Stimulated activated effector memory CD8-positive, alpha-beta T cell treated with anti-CD3 and anti-CD28 coated beads, Interleukin-12 subunit alpha, Interleukin-12 subunit beta, amount 100 ng/mL, for 72 hours (primary cell): ENCODE measurements around the gene IL1B.

Source experiments
- ATAC-seq: fragments of 150-1000 bp; cut with Tn5 transposase; 2 replicates; pipeline ENCODE4 v1.10.0; 2021
- DNase-seq, 2 donors: peaks; one replicate each; pipeline ENCODE4 v3.0.0; 2021 to 2022; ENCODE audit warnings: low spot score in 2 of 2
- H3K27ac Mint-ChIP-seq: one replicate; pipeline ENCODE4 v1.8.0; 2022; ENCODE audit warnings: mild to moderate bottlenecking, mixed read lengths
- H3K36me3 Mint-ChIP-seq: one replicate; pipeline ENCODE4 v1.8.0; 2022; ENCODE audit warnings: mild to moderate bottlenecking, mixed read lengths
- H3K4me1 Mint-ChIP-seq: one replicate; pipeline ENCODE4 v1.8.0; 2022; ENCODE audit warnings: mixed read lengths
- H3K4me3 Mint-ChIP-seq: one replicate; pipeline ENCODE4 v1.8.0; 2022; ENCODE audit warnings: mild to moderate bottlenecking, mixed read lengths
- H3K9me3 Mint-ChIP-seq: one replicate; pipeline ENCODE4 v1.8.0; 2022; ENCODE audit warnings: mixed read lengths

Gene IL1B

DNA sequence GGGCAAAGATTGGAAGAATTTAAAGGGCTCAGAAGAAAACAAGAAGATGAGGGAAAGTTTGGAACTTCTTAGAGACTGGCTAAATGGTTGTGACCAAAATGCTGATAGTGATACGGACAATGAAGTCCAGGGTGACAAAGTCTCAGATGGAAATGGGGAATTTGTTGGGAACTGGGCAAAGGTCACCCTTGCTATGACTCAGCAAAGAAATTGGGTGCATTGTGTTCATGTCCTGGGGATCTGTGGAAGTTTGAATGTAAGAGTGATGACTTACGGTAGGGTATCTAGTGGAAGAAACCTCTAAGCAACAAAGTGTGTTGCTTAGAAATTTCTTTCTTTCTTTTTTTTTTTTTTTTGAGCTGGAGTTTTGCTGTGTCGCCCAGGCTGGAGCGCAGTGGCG lies 46.3 kb downstream of the IL1B start:
- H3K9me3 Mint-ChIP-seq: peaks cover 4% of the 10 kb centered on the region
- DNase-seq (no peak), ATAC-seq (no peak)
- H3K27ac Mint-ChIP-seq: no peak overlapping the region
- H3K36me3 Mint-ChIP-seq: no peaks in the 10 kb centered on the region
- peaks cover 16% of the 10 kb centered on the region for H3K4me1 Mint-ChIP-seq
- no peak overlapping the region for H3K4me3 Mint-ChIP-seq

DNA sequence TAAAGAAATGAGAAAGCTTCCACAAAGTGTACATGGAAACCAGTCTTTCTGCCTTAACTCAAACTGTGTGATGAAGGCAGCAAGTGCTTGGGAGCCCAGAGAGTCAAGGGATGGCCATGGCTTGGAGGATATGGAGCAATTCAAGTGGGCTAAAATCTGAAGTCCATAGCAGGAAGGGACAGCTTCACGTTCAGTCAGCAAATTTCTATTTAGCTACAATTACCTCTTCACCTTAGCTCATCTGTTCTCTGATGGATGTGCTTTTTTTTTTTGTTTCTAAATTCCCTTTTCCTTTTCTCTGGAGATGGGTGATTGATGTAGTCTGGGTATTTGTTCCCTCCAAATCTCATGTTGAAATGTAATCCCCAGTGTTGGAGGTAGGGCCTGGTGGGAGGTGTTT lies 47.4 kb downstream of the IL1B start:
- peaks cover 4% of the 10 kb centered on the region for H3K9me3 Mint-ChIP-seq
- no peak overlapping the region for H3K4me3 Mint-ChIP-seq
- DNase-seq (no peak), ATAC-seq (no peak)
- no peak overlapping the region for H3K27ac Mint-ChIP-seq
- H3K36me3 Mint-ChIP-seq: no peaks in the 10 kb centered on the region
- H3K4me1 Mint-ChIP-seq: peaks cover 17% of the 10 kb centered on the region

DNA sequence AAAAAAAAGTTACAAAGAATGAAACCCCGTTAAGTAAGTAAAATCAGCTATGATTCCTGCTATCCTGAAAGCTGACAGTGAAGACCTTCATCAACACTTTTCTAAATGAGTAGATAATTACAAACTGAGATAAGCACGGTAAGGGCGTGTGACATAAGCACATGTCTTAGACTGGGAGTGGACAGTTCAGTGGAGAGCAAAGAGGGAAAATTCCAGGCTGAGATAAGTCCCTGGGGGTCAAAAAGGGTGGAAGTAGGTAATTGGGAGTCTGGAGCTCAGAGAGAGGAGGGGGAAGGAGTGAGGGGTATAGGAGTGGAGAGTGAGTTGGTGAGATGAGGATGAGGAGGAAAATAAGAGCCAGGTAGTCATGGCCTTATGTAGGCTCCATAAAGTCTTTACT lies 47.9 kb downstream of the IL1B start:
- no peak overlapping the region for H3K4me3 Mint-ChIP-seq
- DNase-seq: no peak
- ATAC-seq: no peak
- peaks cover 4% of the 10 kb centered on the region for H3K9me3 Mint-ChIP-seq
- no peaks in the 10 kb centered on the region for H3K36me3 Mint-ChIP-seq
- peaks cover 13% of the 10 kb centered on the region for H3K4me1 Mint-ChIP-seq
- no peak overlapping the region for H3K27ac Mint-ChIP-seq

DNA sequence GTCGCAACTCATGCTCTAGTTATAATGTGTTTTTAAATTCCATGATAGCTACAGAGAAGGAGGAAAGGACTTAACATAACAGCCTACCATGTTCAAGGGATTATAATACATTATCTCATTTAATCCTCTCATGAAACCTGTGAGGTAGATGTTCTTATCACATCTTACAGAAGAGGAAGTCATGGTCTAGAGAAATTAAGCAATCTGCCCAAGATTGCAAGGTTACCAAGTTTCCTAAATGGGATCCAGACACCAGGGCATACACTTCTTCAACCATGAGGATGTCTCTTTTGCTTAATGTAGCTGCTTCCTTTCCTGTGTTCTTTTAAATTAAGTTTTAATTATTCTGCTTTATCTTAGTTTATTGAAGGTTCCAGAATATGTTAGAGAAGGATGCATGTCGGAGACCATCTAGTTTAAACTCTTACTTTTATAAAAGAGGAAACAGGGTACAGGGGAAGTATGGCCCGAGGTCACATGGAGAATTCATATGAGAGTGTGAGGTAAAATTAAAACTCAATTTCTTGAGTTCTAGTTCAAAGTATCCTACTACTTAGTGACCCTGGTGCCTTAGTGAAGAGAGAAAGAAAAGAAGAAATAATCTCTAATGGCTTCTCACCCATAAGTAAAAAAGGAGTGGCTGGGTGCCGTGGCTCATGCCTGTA lies 48.7 kb downstream of the IL1B start:
- Mint-ChIP-seq H3K9me3 (no peaks in the 10 kb centered on the region), H3K4me1 (peaks cover 5% of the 10 kb centered on the region), H3K27ac (no peak overlapping the region), H3K36me3 (no peaks in the 10 kb centered on the region), H3K4me3 (no peak overlapping the region)
- ATAC-seq: no peak
- DNase-seq: no peak

DNA sequence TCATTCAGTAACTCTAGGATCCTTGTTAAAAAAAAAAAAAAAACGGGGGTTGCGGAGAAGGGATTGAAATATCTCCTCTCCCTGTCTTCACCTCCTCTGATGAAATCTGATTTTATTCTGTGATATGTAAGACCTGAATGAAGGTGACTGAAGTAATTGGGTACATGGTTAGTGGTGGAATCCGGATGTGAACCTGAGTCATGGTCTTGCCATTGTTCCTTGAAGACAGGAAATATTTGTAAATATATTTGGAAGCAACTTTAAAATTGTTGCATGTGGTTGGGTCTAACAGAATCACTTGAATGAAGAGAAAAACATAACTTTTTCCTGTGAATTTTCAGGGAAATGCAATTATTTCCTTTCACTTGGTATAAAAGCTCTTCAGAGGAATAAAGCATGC lies 49.3 kb downstream of the IL1B start:
- H3K4me1 Mint-ChIP-seq: peaks cover 4% of the 10 kb centered on the region
- no peaks in the 10 kb centered on the region for H3K9me3 Mint-ChIP-seq
- H3K27ac Mint-ChIP-seq: no peak overlapping the region
- H3K4me3 Mint-ChIP-seq: no peak overlapping the region
- DNase-seq (no peak), ATAC-seq (no peak)
- H3K36me3 Mint-ChIP-seq: no peaks in the 10 kb centered on the region

DNA sequence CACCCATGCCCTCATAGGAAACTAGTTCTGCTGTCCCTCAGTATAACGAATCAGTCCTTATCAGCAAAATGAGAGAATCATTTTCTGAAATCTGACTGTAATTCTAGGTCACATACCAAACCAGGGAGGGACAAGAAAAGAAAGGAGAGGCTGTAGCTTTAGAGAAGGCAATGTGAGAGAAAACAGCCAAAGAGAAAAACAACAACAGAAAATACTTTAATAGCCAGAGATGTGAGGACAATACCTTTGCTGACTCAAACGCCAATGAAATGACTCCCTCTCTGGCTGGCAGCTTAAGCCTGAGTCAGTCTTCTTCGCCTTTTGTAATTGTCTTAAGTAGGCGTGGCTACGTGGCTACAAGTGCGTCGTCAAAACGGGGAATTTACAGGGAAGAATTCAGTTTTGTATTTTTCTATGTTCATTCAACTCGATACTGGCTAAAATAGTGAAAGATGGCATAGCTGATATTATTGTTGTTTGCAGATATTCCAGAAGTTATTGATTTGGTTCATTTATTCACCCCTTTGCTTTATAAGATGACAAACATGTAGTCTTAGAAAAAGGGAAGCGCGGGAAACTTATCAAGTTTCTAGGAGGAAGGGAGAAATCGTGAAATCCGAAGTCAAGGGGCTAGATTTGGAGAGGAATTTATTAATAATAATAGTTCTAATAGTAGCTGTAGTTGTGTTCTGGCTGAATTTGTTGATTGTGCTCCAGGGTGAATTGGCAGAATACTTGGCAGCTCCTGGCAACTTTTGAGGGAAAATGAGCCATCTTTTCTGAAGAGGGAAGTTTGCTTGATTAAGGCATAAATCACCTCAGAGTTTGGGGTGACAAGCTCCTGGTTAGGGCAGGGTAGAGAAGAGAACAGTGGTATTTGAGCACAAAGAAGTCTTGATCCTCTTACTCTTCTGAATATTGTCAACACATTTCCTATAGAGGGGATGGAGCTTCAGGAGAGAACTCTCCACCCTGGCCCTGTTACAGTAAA lies 52.1 kb downstream of the IL1B start, which contains the start of gene IL1A:
Gene IL1A, minus strand, starts transcription at position 295 of the 991 bp plus-strand sequence. CDS start 723 bp downstream, outside the sequence.
- no peak for DNase-seq
- no peak within 1 kb of the TSS for H3K27ac Mint-ChIP-seq
- ATAC-seq: peak; percentile 80

DNA sequence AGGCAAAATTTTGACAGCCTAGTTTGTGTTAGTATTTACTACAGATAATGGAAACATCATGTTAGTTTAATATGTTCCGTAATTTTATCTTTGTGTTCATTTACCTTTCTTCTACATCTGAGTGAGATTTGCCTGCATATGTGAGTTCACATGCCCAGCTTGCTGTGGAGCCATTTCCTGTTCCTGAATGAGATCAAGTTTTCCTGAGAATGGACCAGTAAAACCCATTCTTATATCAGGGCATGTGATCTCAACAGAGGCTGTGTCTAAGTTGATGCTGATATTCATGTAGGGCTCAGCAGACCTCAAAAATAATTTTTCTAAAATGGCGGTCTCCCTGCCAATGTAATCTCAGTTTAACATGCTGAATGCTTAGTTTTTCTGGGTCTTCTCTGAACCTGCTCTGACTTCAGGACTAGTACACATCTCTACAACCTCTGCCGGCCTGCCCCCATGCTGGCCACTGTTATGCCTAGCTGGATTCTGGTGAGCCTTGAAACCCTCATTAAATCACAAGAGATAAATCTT lies 53.3 kb downstream of the IL1B start:
- DNase-seq (no peak), ATAC-seq (no peak)
- Mint-ChIP-seq H3K4me1 (peaks cover 4% of the 10 kb centered on the region), H3K27ac (no peak overlapping the region), H3K36me3 (peaks cover 5% of the 10 kb centered on the region), H3K4me3 (peak overlapping the region; percentile 28), H3K9me3 (no peaks in the 10 kb centered on the region)

More for the DNA sequence above, 52.1 kb downstream of the IL1B start, which contains the start of gene IL1A:
- H3K4me3 Mint-ChIP-seq: peak within 1 kb of the TSS; percentile 28
- no peaks in the 10 kb centered on the region for H3K9me3 Mint-ChIP-seq
- no peaks in the 10 kb centered on the region for H3K36me3 Mint-ChIP-seq
- H3K4me1 Mint-ChIP-seq: peaks cover 4% of the 10 kb centered on the region

DNA sequence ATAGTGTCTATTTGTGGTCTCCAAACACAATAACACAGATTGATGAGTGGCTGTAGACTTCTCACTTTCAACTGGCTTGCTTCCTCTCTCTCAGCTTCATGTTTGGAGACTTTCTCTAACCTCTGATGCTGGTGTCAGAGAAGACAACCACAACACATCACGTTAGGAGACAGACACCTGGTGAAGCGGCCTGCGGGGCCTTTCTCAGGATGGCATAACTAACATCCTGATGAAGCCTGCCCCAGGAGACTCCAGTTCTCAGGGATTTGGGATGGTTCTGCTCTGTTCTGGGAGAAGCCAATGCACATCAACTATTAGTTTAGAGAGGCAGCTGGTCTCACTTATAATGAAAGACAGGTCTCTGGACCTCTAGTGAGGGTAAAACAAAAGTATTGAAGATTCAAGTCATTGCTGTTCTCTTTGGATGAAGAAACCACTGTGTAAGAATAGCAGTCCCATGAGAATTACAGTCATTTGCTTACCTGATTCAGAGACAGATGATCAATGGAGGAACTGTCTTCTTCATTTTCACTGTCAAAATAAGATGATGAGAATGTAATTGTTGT lies 54.3 kb downstream of the IL1B start:
- ATAC-seq: peak; percentile 60
- Mint-ChIP-seq H3K36me3 (peaks cover 9% of the 10 kb centered on the region), H3K9me3 (no peaks in the 10 kb centered on the region), H3K27ac (no peak overlapping the region), H3K4me3 (peak overlapping the region; percentile 8), H3K4me1 (peaks cover 9% of the 10 kb centered on the region)
- no peak for DNase-seq
